ENCODE data around the gene ZNF398.

Gene ZNF398

GRCh38 chr7:149194799-149195179 lies 47.5 kb downstream of the ZNF398 start:
- no peak for DNase-seq (ENCODE audit: low read depth)
- in situ Hi-C loops (cut with HindIII; ENCODE audit: low sequenced_read_pairs) = no loop called here
- TF ChIP-seq, protein P1, sequence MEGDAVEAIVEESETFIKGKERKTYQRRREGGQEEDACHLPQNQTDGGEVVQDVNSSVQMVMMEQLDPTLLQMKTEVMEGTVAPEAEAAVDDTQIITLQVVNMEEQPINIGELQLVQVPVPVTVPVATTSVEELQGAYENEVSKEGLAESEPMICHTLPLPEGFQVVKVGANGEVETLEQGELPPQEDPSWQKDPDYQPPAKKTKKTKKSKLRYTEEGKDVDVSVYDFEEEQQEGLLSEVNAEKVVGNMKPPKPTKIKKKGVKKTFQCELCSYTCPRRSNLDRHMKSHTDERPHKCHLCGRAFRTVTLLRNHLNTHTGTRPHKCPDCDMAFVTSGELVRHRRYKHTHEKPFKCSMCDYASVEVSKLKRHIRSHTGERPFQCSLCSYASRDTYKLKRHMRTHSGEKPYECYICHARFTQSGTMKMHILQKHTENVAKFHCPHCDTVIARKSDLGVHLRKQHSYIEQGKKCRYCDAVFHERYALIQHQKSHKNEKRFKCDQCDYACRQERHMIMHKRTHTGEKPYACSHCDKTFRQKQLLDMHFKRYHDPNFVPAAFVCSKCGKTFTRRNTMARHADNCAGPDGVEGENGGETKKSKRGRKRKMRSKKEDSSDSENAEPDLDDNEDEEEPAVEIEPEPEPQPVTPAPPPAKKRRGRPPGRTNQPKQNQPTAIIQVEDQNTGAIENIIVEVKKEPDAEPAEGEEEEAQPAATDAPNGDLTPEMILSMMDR (IDR thresholded peaks at IDR 0.05; ENCODE audit: low read depth, low read length, missing control alignments) = no peak
- H3K4me3 ChIP-seq (ENCODE audit: low read depth, low read length) = peak overlapping the region; percentile 75

DNA sequence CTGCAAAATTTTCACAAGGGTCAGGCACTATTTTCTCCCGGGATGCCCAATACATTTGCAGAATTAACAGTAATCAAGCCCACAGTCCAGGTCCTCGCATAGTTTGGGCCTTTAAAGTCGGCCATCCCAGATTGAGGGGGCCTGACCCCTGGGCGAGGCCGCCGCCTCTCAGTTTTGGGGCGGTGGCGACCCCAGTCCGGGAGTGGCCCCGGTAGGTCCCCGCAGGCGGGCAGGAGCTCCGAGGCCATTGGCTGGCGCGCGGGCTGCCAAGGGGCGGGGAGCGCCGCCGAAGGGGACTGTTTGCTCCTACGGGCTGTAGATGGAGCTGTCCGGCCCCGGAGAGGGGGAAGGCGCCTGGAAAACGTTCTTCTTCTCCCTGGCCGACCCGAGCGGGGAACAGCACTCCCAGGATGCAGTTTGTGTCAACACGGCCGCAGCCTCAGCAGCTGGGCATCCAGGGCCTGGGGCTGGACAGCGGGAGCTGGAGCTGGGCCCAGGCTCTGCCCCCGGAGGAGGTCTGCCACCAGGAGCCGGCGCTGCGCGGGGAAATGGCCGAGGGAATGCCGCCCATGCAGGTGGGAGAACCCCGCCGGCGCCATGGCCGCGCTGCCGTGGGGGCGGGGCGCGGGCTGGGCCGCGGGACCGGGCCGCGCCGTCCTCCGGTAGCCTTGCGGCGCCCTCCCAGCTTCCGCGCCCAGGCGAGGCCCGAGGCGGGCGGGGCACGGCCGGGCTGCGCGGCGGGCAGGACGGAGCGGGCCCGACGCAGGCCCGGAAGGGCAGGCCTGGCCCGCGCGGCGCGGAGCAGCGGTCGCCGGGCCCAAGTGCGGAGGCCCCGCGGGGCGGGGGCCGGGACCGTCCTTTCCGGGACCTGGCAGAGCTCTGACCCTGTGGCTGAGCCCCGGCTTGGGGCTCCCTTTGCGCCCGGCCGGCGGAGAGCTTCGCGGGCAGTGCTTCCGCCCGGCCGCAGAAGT lies 48.2 kb downstream of the ZNF398 start, which contains the start of gene ZNF282:
Gene ZNF282, plus strand, starts transcription at position 367 of the 971 bp plus-strand sequence. Its CDS starts 44 bp downstream, at position 411.
- TF ChIP-seq, protein P1 (IDR thresholded peaks at IDR 0.05; ENCODE audit: low read depth, low read length, missing control alignments) = peak; percentile 71
- DNase-seq (ENCODE audit: low read depth) = peak; percentile 74
- in situ Hi-C loops (cut with HindIII; ENCODE audit: low sequenced_read_pairs) = no loop called here
- H3K4me3 ChIP-seq (ENCODE audit: low read depth, low read length) = peak within 1 kb of the TSS; percentile 75

- TF ChIP-seq, protein P1 (IDR thresholded peaks at IDR 0.05; ENCODE audit: low read depth, low read length, missing control alignments) = no peak
- in situ Hi-C loops (cut with HindIII; ENCODE audit: low sequenced_read_pairs) = no loop called here
- DNase-seq (ENCODE audit: low read depth) = no peak
- peak overlapping the region; percentile 75 for H3K4me3 ChIP-seq (ENCODE audit: low read depth, low read length)
These were observed 49.0 kb downstream of the ZNF398 start for GRCh38 chr7:149196151-149196704.

- TF ChIP-seq, protein P1 (IDR thresholded peaks at IDR 0.05; ENCODE audit: low read depth, low read length, missing control alignments) = no peak
- peak overlapping the region; percentile 75 for H3K4me3 ChIP-seq (ENCODE audit: low read depth, low read length)
- in situ Hi-C loops (cut with HindIII; ENCODE audit: low sequenced_read_pairs) = no loop called here
- no peak for DNase-seq (ENCODE audit: low read depth)
These were observed 49.5 kb downstream of the ZNF398 start for GRCh38 chr7:149196705-149197171.

- in situ Hi-C loops (cut with HindIII; ENCODE audit: low sequenced_read_pairs) = no loop called here
- TF ChIP-seq, protein P1 (IDR thresholded peaks at IDR 0.05; ENCODE audit: low read depth, low read length, missing control alignments) = no peak
- DNase-seq (ENCODE audit: low read depth) = no peak
- H3K4me3 ChIP-seq (ENCODE audit: low read depth, low read length) = no peak overlapping the region
These were observed 50.4 kb downstream of the ZNF398 start for GRCh38 chr7:149197675-149198074.

- H3K4me3 ChIP-seq (ENCODE audit: low read depth, low read length) = no peak overlapping the region
- DNase-seq (ENCODE audit: low read depth) = no peak
- TF ChIP-seq, protein P1 (IDR thresholded peaks at IDR 0.05; ENCODE audit: low read depth, low read length, missing control alignments) = no peak
- in situ Hi-C loops (cut with HindIII; ENCODE audit: low sequenced_read_pairs) = no loop called here
These were observed 51.0 kb downstream of the ZNF398 start for GRCh38 chr7:149198161-149198816.

All from astrocyte of the cerebellum (primary cell).